ENCODE measurements around the gene CYP2S1.

DNA sequence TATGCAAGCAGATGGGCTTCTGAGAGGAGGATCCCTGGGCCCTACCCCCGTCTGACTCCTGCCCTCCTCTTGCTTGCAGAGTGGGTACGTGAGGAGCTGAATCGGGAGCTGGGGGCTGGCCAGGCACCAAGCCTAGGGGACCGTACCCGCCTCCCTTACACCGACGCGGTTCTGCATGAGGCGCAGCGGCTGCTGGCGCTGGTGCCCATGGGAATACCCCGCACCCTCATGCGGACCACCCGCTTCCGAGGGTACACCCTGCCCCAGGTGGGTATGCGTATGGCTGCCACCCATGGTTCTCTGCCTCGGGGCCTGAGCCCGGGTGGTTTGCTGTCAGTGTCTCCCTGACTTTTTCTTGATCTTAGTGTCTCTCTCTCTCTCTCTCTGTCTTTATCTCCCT lies 10.4 kb downstream of the CYP2S1 start:
- no peak for TF ChIP-seq EZH2 (IDR thresholded peaks at IDR 0.05; ENCODE audit: borderline replicate concordance, low read depth, low read length, poor library complexity, severe bottlenecking)
- TF ChIP-seq, protein P1, sequence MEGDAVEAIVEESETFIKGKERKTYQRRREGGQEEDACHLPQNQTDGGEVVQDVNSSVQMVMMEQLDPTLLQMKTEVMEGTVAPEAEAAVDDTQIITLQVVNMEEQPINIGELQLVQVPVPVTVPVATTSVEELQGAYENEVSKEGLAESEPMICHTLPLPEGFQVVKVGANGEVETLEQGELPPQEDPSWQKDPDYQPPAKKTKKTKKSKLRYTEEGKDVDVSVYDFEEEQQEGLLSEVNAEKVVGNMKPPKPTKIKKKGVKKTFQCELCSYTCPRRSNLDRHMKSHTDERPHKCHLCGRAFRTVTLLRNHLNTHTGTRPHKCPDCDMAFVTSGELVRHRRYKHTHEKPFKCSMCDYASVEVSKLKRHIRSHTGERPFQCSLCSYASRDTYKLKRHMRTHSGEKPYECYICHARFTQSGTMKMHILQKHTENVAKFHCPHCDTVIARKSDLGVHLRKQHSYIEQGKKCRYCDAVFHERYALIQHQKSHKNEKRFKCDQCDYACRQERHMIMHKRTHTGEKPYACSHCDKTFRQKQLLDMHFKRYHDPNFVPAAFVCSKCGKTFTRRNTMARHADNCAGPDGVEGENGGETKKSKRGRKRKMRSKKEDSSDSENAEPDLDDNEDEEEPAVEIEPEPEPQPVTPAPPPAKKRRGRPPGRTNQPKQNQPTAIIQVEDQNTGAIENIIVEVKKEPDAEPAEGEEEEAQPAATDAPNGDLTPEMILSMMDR (conservative IDR thresholded peaks at IDR 0.05; ENCODE audit: low read depth, low read length): no peak

Data from A673 (cell line).